SK-N-SH (cell line): ENCODE measurements around the gene CMTM1. TPM values are rescaled to one million over a fixed set of nuclear protein-coding genes. Genes with fewer than 3 reads are reported as not detected.

Experiments used
- polyA plus RNA-seq, 3 experiments: library from polyadenylated mRNA; depleted of rRNA; stranded (reverse); fragments of >200 nt; gene quantifications; 2 replicates each; pipeline ENCODE4 v1.2.3, GENCODE V29; 2012
- small RNA-seq, 7 experiments: library from RNA; depleted of rRNA; stranded (forward); fragments of <200 nt; gene quantifications; one replicate each; pipeline ENCODE3, GENCODE V24; 2012

CMTM1 gene
- polyA plus RNA-seq, 1 of the 3 experiments (the other 2 are of a cell fraction): 3.7 TPM

Small RNA genes within 50 kb of the gene (small RNA-seq; reads per million reads assigned to genes)
- 0 reads per million in 7 experiments for gene CKLF-CMTM1

Other genes starting within 250 kb of the CMTM1 start
- not detected in 2 replicates for gene CDH5, start 199.7 kb upstream of the CMTM1 start, polyA plus RNA-seq (2012; rRNA removed)
- 0.07 TPM in 1 of 2 replicates, not detected in the other for gene BEAN1, start 139.1 kb upstream of the CMTM1 start, polyA plus RNA-seq (2012; rRNA removed)
- gene TK2, start 16.3 kb upstream of the CMTM1 start, polyA plus RNA-seq (2012; rRNA removed): 25.2 and 37.6 TPM in 2 replicates
- 179 and 211 TPM in 2 replicates for gene CKLF, start 13.9 kb upstream of the CMTM1 start, polyA plus RNA-seq (2012; rRNA removed)
- gene CMTM2, start 13.0 kb downstream of the CMTM1 start, polyA plus RNA-seq (2012; rRNA removed): not detected in 2 replicates
- gene CMTM3, start 38.3 kb downstream of the CMTM1 start, polyA plus RNA-seq (2012; rRNA removed): 64.2 and 69.4 TPM in 2 replicates
- 21.7 and 30.8 TPM in 2 replicates for gene CMTM4, start 130.3 kb downstream of the CMTM1 start, polyA plus RNA-seq (2012; rRNA removed)
- gene DYNC1LI2, start 185.2 kb downstream of the CMTM1 start, polyA plus RNA-seq (2012; rRNA removed): 33.1 and 49.6 TPM in 2 replicates
- 0.06 and 0.08 TPM in 2 replicates for gene TERB1, start 235.1 kb downstream of the CMTM1 start, polyA plus RNA-seq (2012; rRNA removed)